ENCODE measurements around the gene SHPK. TPM values are rescaled to one million over a fixed set of nuclear protein-coding genes. Genes with fewer than 3 reads are reported as not detected.

SHPK gene
- total RNA-seq, 4 donors from 2014 or later, result 7.3 to 16.8 (median 10.8) TPM

GRCh38 chr17:3668279-3669084 lies 32.4 kb upstream of the SHPK start, which contains the start of the genes EMC6 and TAX1BP3:
TSS of gene EMC6 (plus strand) at chr17:3668812. CDS start at chr17:3669147, 335 bp downstream.
TSS of gene TAX1BP3 (minus strand) at chr17:3668578. CDS start at chr17:3668526, 52 bp downstream.
- no peak for TF ChIP-seq CTCF (IDR thresholded peaks at IDR 0.05; ENCODE audit: low read depth)

GRCh38 chr17:3667366-3668278 lies 31.6 kb upstream of the SHPK start:
- no peak for TF ChIP-seq CTCF (IDR thresholded peaks at IDR 0.05; ENCODE audit: low read depth)

GRCh38 chr17:3666516-3666915 lies 30.5 kb upstream of the SHPK start:
- TF ChIP-seq CTCF (IDR thresholded peaks at IDR 0.05; ENCODE audit: low read depth), result no peak

GRCh38 chr17:3665834-3666233 lies 29.8 kb upstream of the SHPK start:
- TF ChIP-seq CTCF (IDR thresholded peaks at IDR 0.05; ENCODE audit: low read depth), result no peak

GRCh38 chr17:3663102-3664011 lies 27.3 kb upstream of the SHPK start:
- TF ChIP-seq CTCF (IDR thresholded peaks at IDR 0.05; ENCODE audit: low read depth), result no peak

- TF ChIP-seq CTCF (IDR thresholded peaks at IDR 0.05; ENCODE audit: low read depth), result no peak
Observed at GRCh38 chr17:3660311-3660891, 24.4 kb upstream of the SHPK start.
